GM23248 (cell line): ENCODE data around the gene PFKFB2. TPM values are rescaled to one million over a fixed set of nuclear protein-coding genes. Genes with fewer than 3 reads are reported as not detected.

Experiments
- DNase-seq: peaks from one replicate; pipeline ENCODE4 v3.0.0-alpha.2; 2015
- H2AFZ ChIP-seq: fragments of 200-600 bp; sonication (generic); 2 replicates; pipeline ENCODE4 v1.6.1; 2016; ENCODE audit warnings: antibody characterized with exemption
- H3F3A ChIP-seq: fragments of 200-600 bp; sonication (generic); 2 replicates; pipeline ENCODE4 v1.6.1; 2016; ENCODE audit warnings: mild to moderate bottlenecking, antibody characterized with exemption, mixed run types; ENCODE audit not compliant: insufficient read depth
- H3K27ac ChIP-seq: fragments of 200-600 bp; sonication (generic); 2 replicates; pipeline ENCODE4 v1.5.1; 2016; ENCODE audit warnings: mild to moderate bottlenecking
- H3K27me3 ChIP-seq: fragments of 200-600 bp; sonication (generic); replicated peaks from 2 replicates; pipeline ENCODE4 v1.6.1; 2016; ENCODE audit warnings: mild to moderate bottlenecking; ENCODE audit not compliant: insufficient read depth
- H3K36me3 ChIP-seq: fragments of 200-600 bp; sonication (generic); 2 replicates; pipeline ENCODE4 v1.6.1; 2016; ENCODE audit warnings: low read depth, mild to moderate bottlenecking
- H3K4me1 ChIP-seq: fragments of 200-600 bp; sonication (generic); 2 replicates; pipeline ENCODE4 v1.6.1; 2016; ENCODE audit warnings: mild to moderate bottlenecking; ENCODE audit not compliant: insufficient read depth
- H3K4me2 ChIP-seq: fragments of 200-600 bp; sonication (generic); one replicate; pipeline ENCODE4 v1.6.1; 2016; ENCODE audit warnings: mild to moderate bottlenecking; ENCODE audit not compliant: unreplicated experiment
- H3K4me3 ChIP-seq: fragments of 200-600 bp; sonication (generic); 2 replicates; pipeline ENCODE4 v1.5.1; 2016; ENCODE audit warnings: mild to moderate bottlenecking
- H3K79me2 ChIP-seq: fragments of 200-600 bp; sonication (generic); 2 replicates; pipeline ENCODE4 v1.6.1; 2016; ENCODE audit warnings: mild to moderate bottlenecking; ENCODE audit not compliant: insufficient read depth
- H3K9ac ChIP-seq: fragments of 200-600 bp; sonication (generic); 2 replicates; pipeline ENCODE4 v1.6.1; 2016; ENCODE audit warnings: mild to moderate bottlenecking
- H3K9me2 ChIP-seq: fragments of 200-600 bp; sonication (generic); 2 replicates; pipeline ENCODE4 v1.6.1; 2016; ENCODE audit warnings: mixed run types, mild to moderate bottlenecking, moderate library complexity; ENCODE audit not compliant: insufficient read depth
- H3K9me3 ChIP-seq: fragments of 200-600 bp; sonication (generic); one replicate; pipeline ENCODE4 v1.6.1; 2017; ENCODE audit warnings: low read depth
- H4K20me1 ChIP-seq: fragments of 200-600 bp; sonication (generic); 2 replicates; pipeline ENCODE4 v1.6.0; 2016; ENCODE audit not compliant: insufficient read depth
- EZH2 ChIP-seq: fragments of 200-600 bp; sonication (generic); IDR thresholded peaks from 2 replicates; pipeline ENCODE4 v1.6.1; 2018; ENCODE audit warnings: antibody characterized with exemption, mild to moderate bottlenecking; ENCODE audit not compliant: insufficient read depth, poor library complexity, severe bottlenecking
- EZH2phosphoT487 ChIP-seq: fragments of 200-600 bp; sonication (generic); IDR thresholded peaks from 2 replicates; pipeline ENCODE4 v1.6.1; 2018; ENCODE audit warnings: antibody characterized with exemption, moderate library complexity, mild to moderate bottlenecking, low read depth; ENCODE audit not compliant: insufficient read depth
- WGBS, 2 experiments: methylation state at CpG; one replicate each; pipeline ENCODE4 v1.1.6; 2015 to 2017; ENCODE audit warnings: low lambda C conversion rate in 2 of 2, low coverage in 1 of 2; ENCODE audit errors: missing lambda C conversion rate in 2 of 2; 5-methylcytosine and 5-hydroxymethylcytosine counted together
- in situ Hi-C: fragments of 300-500 bp; cut with MboI; formaldehyde crosslinking; loops from 2 replicates; pipeline ENCODE4 v1.15.0; 2020
- polyA plus RNA-seq: library from polyadenylated mRNA; unstranded; fragments of >200 nt; fragmentation: Nextera tagmentation; extraction: Ambion mirVana; gene quantifications from 2 replicates; pipeline ENCODE4 v1.2.1, GENCODE V29; 2016
- total RNA-seq: library from RNA; depleted of rRNA; stranded (reverse); fragments of >200 nt; shearing (Covaris generic); gene quantifications from 2 replicates; pipeline ENCODE4 v1.2.3, GENCODE V29; 2014

The PFKFB2 gene
- total and polyA plus RNA-seq, 2 experiments from 2014 or later = 1.6 to 4.2 TPM

DNA sequence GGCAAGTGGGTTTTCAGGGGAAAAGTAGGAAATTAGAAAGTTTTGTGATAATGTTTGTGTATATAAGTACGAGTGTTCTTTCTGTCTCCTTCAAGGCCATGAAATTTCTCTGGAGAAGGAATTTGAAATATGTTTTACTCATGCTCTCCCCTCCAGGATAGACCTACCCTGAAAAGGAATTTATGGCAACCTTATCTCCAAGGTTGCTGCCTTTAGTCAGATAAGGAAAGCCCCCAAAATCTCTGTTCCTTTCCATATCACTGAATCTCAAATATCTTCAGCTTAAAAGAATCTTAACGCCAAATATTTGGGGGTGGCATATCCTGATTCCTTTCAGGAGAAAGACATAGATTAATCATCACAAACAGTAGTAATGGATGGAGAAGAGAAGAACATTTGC lies 35.1 kb downstream of the PFKFB2 start:
- no peaks in the 10 kb centered on the region for H4K20me1 ChIP-seq

DNA sequence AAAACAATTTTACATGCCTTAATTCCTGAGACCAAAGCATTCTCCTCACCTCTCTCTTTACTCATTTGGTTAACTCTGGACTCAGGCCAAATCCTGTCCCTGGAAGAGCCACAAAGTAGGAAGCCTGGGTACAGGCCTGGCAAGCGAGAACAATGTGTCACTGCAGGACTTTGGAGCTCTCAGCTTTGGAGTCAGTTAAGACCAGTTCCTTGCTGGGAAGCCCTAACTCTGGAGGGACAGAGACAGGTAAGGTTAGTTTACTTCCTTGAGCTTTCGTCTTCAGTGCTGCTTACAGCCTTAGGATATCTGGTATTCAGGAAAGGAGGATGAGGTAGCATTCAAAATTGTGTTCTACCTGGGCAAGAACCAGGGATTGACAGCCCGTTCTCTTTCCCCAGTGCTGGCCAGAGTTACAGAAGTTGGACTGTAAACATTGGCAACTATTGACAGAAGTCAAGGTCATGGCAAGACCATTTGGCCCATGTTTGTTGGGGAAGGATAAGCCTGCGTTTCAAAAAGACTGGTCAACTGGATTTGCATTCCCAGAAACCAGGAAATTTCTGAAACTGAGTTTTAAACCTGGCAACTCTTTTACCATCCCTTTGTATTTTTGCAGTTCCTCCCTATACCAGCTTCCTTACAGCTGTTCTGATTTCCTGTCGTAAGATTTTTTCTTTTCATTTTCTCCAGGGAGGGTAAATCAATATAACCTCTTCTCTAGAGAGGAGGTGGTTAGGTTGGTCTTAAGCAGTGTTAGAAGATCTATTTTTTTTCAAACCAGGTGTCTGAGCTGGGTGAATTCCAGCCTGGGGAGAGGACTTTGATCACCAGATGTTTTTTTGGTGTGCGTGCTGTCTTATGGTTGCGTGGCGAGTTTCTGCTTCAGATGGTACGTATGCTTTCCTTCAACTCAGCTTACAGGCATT lies 35.9 kb downstream of the PFKFB2 start, which contains the start of gene C4BPB:
Gene C4BPB, plus strand, starts transcription at position 160 of the 926 bp plus-strand sequence. Its CDS starts 672 bp downstream, at position 832.
- H3K9ac ChIP-seq = no peak within 1 kb of the TSS
- TF ChIP-seq EZH2phosphoT487 = no peak
- TF ChIP-seq EZH2 = no peak
- no peak for DNase-seq
- no peak within 1 kb of the TSS for H3K27ac ChIP-seq
- H4K20me1 ChIP-seq = no peaks in the 10 kb centered on the region
- 87 to 90% methylated on average over 9 of the region's 9 CpGs for WGBS, 2 experiments
- H3K36me3 ChIP-seq = no peaks in the 10 kb centered on the region
- no peaks in the 10 kb centered on the region for H3K79me2 ChIP-seq
- no peak within 1 kb of the TSS for H3K4me3 ChIP-seq
- H3K27me3 ChIP-seq = peaks cover 9% of the 10 kb centered on the region; the same call in 1 of the 2 replicates
- H3K9me3 ChIP-seq = no peaks in the 10 kb centered on the region
- H2AFZ ChIP-seq = no peak within 1 kb of the TSS
- H3F3A ChIP-seq = no peaks in the 10 kb centered on the region
- 0 out of 2 replicates have a peak, but pooled peaks cover 3% of the 10 kb centered on the region for H3K4me1 ChIP-seq
- H3K9me2 ChIP-seq = no peaks in the 10 kb centered on the region
- in situ Hi-C loops = loop anchor here (5.0 kb wide), 1 partner anchor 328 kb away; no protein-coding TSS in a partner anchor
- H3K4me2 ChIP-seq = no peak within 1 kb of the TSS

More for the DNA sequence above, 35.1 kb downstream of the PFKFB2 start:
- no peak for TF ChIP-seq EZH2phosphoT487
- no peak for TF ChIP-seq EZH2
- 0 out of 2 replicates have a peak, but pooled peaks cover 3% of the 10 kb centered on the region for H3K4me1 ChIP-seq
- no peaks in the 10 kb centered on the region for H3K36me3 ChIP-seq
- no peaks in the 10 kb centered on the region for H3K79me2 ChIP-seq
- no peaks in the 10 kb centered on the region for H3F3A ChIP-seq
- H2AFZ ChIP-seq = no peak overlapping the region
- WGBS, 2 experiments = 67 to 71% methylated on average over 2 of the region's 2 CpGs
- no peaks in the 10 kb centered on the region for H3K9me2 ChIP-seq
- H3K9me3 ChIP-seq = no peaks in the 10 kb centered on the region
- H3K4me3 ChIP-seq = no peak overlapping the region
- H3K27ac ChIP-seq = no peak overlapping the region
- H3K27me3 ChIP-seq = peaks cover 13% of the 10 kb centered on the region
- in situ Hi-C loops = loop anchor here (5.0 kb wide), 1 partner anchor 329 kb away; no protein-coding TSS in a partner anchor
- no peak overlapping the region for H3K4me2 ChIP-seq
- no peak overlapping the region for H3K9ac ChIP-seq
- DNase-seq = no peak

GRCh38 chr1:207089627-207090355 lies 36.7 kb downstream of the PFKFB2 start:
- H3K4me1 ChIP-seq = no peaks in the 10 kb centered on the region
- H3F3A ChIP-seq = no peaks in the 10 kb centered on the region
- H3K4me3 ChIP-seq = no peak overlapping the region
- H3K27me3 ChIP-seq = peaks cover 9% of the 10 kb centered on the region
- H3K4me2 ChIP-seq = no peak overlapping the region
- WGBS, 2 experiments = 85 to 92% methylated on average over 17 of the region's 17 CpGs
- H3K9ac ChIP-seq = no peak overlapping the region
- DNase-seq = no peak
- in situ Hi-C loops = loop anchor here (5.0 kb wide), 1 partner anchor 328 kb away; no protein-coding TSS in a partner anchor
- no peak overlapping the region for H2AFZ ChIP-seq
- no peaks in the 10 kb centered on the region for H3K9me3 ChIP-seq
- TF ChIP-seq EZH2 = no peak
- TF ChIP-seq EZH2phosphoT487 = no peak
- H3K79me2 ChIP-seq = no peaks in the 10 kb centered on the region
- no peak overlapping the region for H3K27ac ChIP-seq
- H4K20me1 ChIP-seq = no peaks in the 10 kb centered on the region
- H3K9me2 ChIP-seq = no peaks in the 10 kb centered on the region
- no peaks in the 10 kb centered on the region for H3K36me3 ChIP-seq

DNA sequence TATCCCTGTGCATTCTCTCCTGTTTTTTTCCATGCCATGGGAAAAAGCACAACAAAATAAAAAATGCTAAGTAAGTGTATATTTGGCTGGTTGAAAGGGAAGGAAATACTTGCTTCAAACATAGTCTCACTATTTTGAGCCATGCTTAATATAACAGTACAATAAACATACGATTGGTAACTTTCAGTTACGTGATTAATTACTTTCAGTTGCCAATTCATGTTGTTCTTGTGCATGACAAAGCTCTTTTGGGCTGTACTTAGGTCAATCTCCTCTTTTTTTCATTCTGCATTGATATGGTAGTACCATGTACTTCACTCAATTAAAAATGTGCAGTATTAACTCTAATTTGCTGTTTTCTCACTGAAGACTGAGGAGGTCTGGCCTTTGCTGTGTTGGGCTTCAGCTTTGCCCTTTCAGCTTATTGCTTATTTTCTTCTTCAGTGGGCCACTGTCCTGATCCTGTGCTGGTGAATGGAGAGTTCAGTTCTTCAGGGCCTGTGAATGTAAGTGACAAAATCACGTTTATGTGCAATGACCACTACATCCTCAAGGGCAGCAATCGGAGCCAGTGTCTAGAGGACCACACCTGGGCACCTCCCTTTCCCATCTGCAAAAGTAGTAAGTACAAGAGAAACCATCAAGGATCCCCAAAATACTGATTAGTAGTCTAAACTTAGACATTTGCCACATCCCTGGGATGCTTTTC lies 38.3 kb downstream of the PFKFB2 start:
- no peak overlapping the region for H2AFZ ChIP-seq
- no peaks in the 10 kb centered on the region for H3F3A ChIP-seq
- 72 to 80% methylated on average over 4 of the region's 4 CpGs for WGBS, 2 experiments
- H3K27ac ChIP-seq = no peak overlapping the region
- H3K4me3 ChIP-seq = no peak overlapping the region
- no peaks in the 10 kb centered on the region for H3K9me3 ChIP-seq
- TF ChIP-seq EZH2 = no peak
- no peak for TF ChIP-seq EZH2phosphoT487
- H3K9ac ChIP-seq = no peak overlapping the region
- no peaks in the 10 kb centered on the region for H3K36me3 ChIP-seq
- in situ Hi-C loops = no loop called here
- DNase-seq = no peak
- H4K20me1 ChIP-seq = no peaks in the 10 kb centered on the region
- no peaks in the 10 kb centered on the region for H3K9me2 ChIP-seq
- no peaks in the 10 kb centered on the region for H3K79me2 ChIP-seq
- H3K4me1 ChIP-seq = no peaks in the 10 kb centered on the region
- H3K4me2 ChIP-seq = no peak overlapping the region
- peaks cover 8% of the 10 kb centered on the region for H3K27me3 ChIP-seq
